H1 (cell line): Measurements from ENCODE around the gene TMEM169. TPM values are rescaled to one million over a fixed set of nuclear protein-coding genes. Genes with fewer than 3 reads are reported as not detected.

ENCODE experiments used
- CTCF ChIA-PET: fragments of 300-600 bp; sonication (Branson Sonifier 250); formaldehyde crosslinking; loops from one replicate; lab custom pipeline; 2021; ENCODE audit not compliant: partially characterized antibody; lab: Charles Lee
- POLR2A ChIA-PET: fragments of 300-600 bp; sonication (Branson Sonifier 250); formaldehyde crosslinking; loops from one replicate; lab custom pipeline; 2021; ENCODE audit warnings: inconsistent platforms; ENCODE audit not compliant: partially characterized antibody; lab: Charles Lee
- DNase-seq, 2 experiments: peaks; one replicate each; pipeline versions ENCODE4 v3.0.0 to v3.0.0-alpha.2; 2010 to 2022; ENCODE audit warnings: low spot score in 2 of 2, low read depth in 1 of 2, mixed read lengths in 1 of 2
- FAIRE-seq: peaks from 2 replicates; lab custom pipeline; 2011; peaks lifted over from hg19 to GRCh38; lab: Jason Lieb, UNC
- H2AFZ ChIP-seq: 2 replicates; pipeline ENCODE4 v1.8.1; 2012; ENCODE audit warnings: low read length, inconsistent platforms
- H2AK5ac ChIP-seq: 2 replicates; pipeline ENCODE4 v1.6.1; 2013; ENCODE audit warnings: low read depth, low read length
- H2BK120ac ChIP-seq: replicated peaks from 2 replicates; pipeline ENCODE3; 2013; ENCODE audit warnings: low read depth, low read length, inconsistent platforms
- H2BK12ac ChIP-seq: 2 replicates; pipeline ENCODE4 v1.6.1; 2013; ENCODE audit warnings: low read depth, low read length
- H2BK15ac ChIP-seq: 2 replicates; pipeline ENCODE4 v1.6.1; 2013; ENCODE audit warnings: low read length
- H2BK20ac ChIP-seq: 2 replicates; pipeline ENCODE4 v1.6.1; 2013; ENCODE audit warnings: low read length
- H2BK5ac ChIP-seq: 2 replicates; pipeline ENCODE4 v1.6.1; 2013; ENCODE audit warnings: low read depth, low read length
- H3K14ac ChIP-seq: 2 replicates; pipeline ENCODE4 v1.6.1; 2013; ENCODE audit warnings: inconsistent platforms; ENCODE audit not compliant: insufficient read length
- H3K18ac ChIP-seq: 2 replicates; pipeline ENCODE4 v1.6.1; 2013; ENCODE audit warnings: low read length; ENCODE audit errors: extremely low read depth
- H3K23ac ChIP-seq: 2 replicates; pipeline ENCODE4 v1.6.1; 2013; ENCODE audit warnings: inconsistent platforms; ENCODE audit not compliant: insufficient read length
- H3K23me2 ChIP-seq: 2 replicates; pipeline ENCODE4 v1.6.1; 2013; ENCODE audit warnings: low read depth, low read length
- H3K27ac ChIP-seq: 2 replicates; pipeline ENCODE4 v1.6.1; 2011; ENCODE audit warnings: low read depth, low read length, inconsistent platforms
- H3K27me3 ChIP-seq, 4 experiments: replicated peaks in 1 of 4; 1 replicate in 1 of 4; 2 replicates in 3 of 4; pipeline versions ENCODE4 v1.6.1 to v1.8.1; 2011 to 2013; ENCODE audit warnings: low read length in 3 of 4, mild to moderate bottlenecking in 3 of 4, inconsistent platforms in 2 of 4, mixed read lengths in 2 of 4, moderate library complexity in 1 of 4; ENCODE audit not compliant: control insufficient read depth in 3 of 4, insufficient read depth in 3 of 4; ENCODE audit errors: extremely low read depth in 1 of 4
- H3K36me3 ChIP-seq, 4 experiments: 2 replicates each; pipeline versions ENCODE4 v1.6.1 to v1.8.1; 2011 to 2013; ENCODE audit warnings: mild to moderate bottlenecking in 4 of 4, low read length in 3 of 4, moderate library complexity in 2 of 4, control low read depth in 1 of 4, inconsistent platforms in 1 of 4; ENCODE audit not compliant: insufficient read depth in 4 of 4, control insufficient read depth in 2 of 4
- H3K4ac ChIP-seq: replicated peaks from 2 replicates; pipeline ENCODE3; 2013; ENCODE audit warnings: low read length, low read depth, mixed read lengths, inconsistent platforms; ENCODE audit not compliant: insufficient read length
- H3K4me1 ChIP-seq, 4 experiments: replicated peaks in 1 of 4; 1 replicate in 1 of 4; 2 replicates in 3 of 4; pipeline versions ENCODE4 v1.6.1 to v1.8.1; 2011 to 2013; ENCODE audit warnings: low read length in 3 of 4, inconsistent platforms in 2 of 4, mixed read lengths in 1 of 4; ENCODE audit not compliant: insufficient read depth in 4 of 4, control insufficient read depth in 3 of 4
- H3K4me2 ChIP-seq, 2 experiments: 2 replicates each; pipeline versions ENCODE4 v1.6.1 to v1.8.1; 2011 to 2013; ENCODE audit warnings: low read depth in 2 of 2, low read length in 2 of 2, control low read depth in 1 of 2, inconsistent platforms in 1 of 2, mild to moderate bottlenecking in 1 of 2; ENCODE audit not compliant: insufficient read depth in 1 of 2
- H3K4me3 ChIP-seq, 4 experiments: fragments of 200-600, 300-600 bp in 1 of 4; sonication (generic), shearing (Covaris generic), sonication (Bioruptor Twin) in 1 of 4; 2 replicates each; pipeline versions ENCODE4 v1.5.1 to v1.8.1; 2011 to 2016; ENCODE audit warnings: low read length in 4 of 4, low read depth in 3 of 4, control low read depth in 2 of 4, inconsistent platforms in 2 of 4, mild to moderate bottlenecking in 2 of 4, mixed read lengths in 1 of 4, moderate library complexity in 1 of 4; ENCODE audit not compliant: insufficient read depth in 2 of 4; ENCODE audit errors: extremely low read depth in 1 of 4
- H3K56ac ChIP-seq: replicated peaks from 2 replicates; pipeline ENCODE3; 2013; ENCODE audit warnings: low read depth, mild to moderate bottlenecking, mixed read lengths, low read length, inconsistent platforms; ENCODE audit not compliant: insufficient read length
- H3K79me1 ChIP-seq: 2 replicates; pipeline ENCODE4 v1.6.1; 2013; ENCODE audit warnings: low read depth, low read length, control low read depth
- H3K79me2 ChIP-seq, 2 experiments: 2 replicates each; pipeline versions ENCODE4 v1.6.1 to v1.8.1; 2012 to 2013; ENCODE audit warnings: low read length in 2 of 2, mild to moderate bottlenecking in 2 of 2, inconsistent platforms in 1 of 2; ENCODE audit not compliant: insufficient read depth in 2 of 2, control insufficient read depth in 1 of 2
- H3K9ac ChIP-seq, 4 experiments: replicated peaks in 1 of 4; 1 replicate in 1 of 4; 2 replicates in 3 of 4; pipeline versions ENCODE4 v1.6.1 to v1.8.1; 2011 to 2013; ENCODE audit warnings: low read depth in 3 of 4, low read length in 3 of 4, control low read depth in 2 of 4, mild to moderate bottlenecking in 2 of 4, moderate library complexity in 2 of 4, inconsistent platforms in 1 of 4; ENCODE audit errors: extremely low read depth in 1 of 4
- H3K9me3 ChIP-seq, 2 experiments: 2 replicates each; pipeline versions ENCODE4 v1.6.1 to v1.8.1; 2012 to 2013; ENCODE audit warnings: mild to moderate bottlenecking in 2 of 2, moderate library complexity in 2 of 2, control low read depth in 1 of 2, inconsistent platforms in 1 of 2, low read depth in 1 of 2, low read length in 1 of 2, mixed read lengths in 1 of 2; ENCODE audit not compliant: insufficient read depth in 2 of 2
- H4K20me1 ChIP-seq, 2 experiments: replicated peaks in 1 of 2; 2 replicates each; pipeline versions ENCODE3 to v1.8.1; 2011 to 2013; ENCODE audit warnings: inconsistent platforms in 2 of 2, low read length in 2 of 2, mild to moderate bottlenecking in 1 of 2; ENCODE audit not compliant: insufficient read depth in 2 of 2, control insufficient read depth in 1 of 2
- H4K5ac ChIP-seq: 2 replicates; pipeline ENCODE4 v1.6.1; 2013; ENCODE audit warnings: low read length, low read depth, mixed read lengths, inconsistent platforms; ENCODE audit not compliant: insufficient read length
- H4K8ac ChIP-seq: 2 replicates; pipeline ENCODE4 v1.8.0; 2013; ENCODE audit warnings: mild to moderate bottlenecking, moderate library complexity, low read length, inconsistent platforms; ENCODE audit not compliant: insufficient read depth; ENCODE audit errors: extremely low read depth
- H4K91ac ChIP-seq: replicated peaks from 2 replicates; pipeline ENCODE3; 2013; ENCODE audit warnings: low read length, mixed read lengths, inconsistent platforms; ENCODE audit not compliant: insufficient read length
- CBX5 ChIP-seq: fragments of 300-800, 300-1000 bp; sonication (generic); IDR thresholded peaks from 2 replicates; pipeline ENCODE4 v1.7.1; 2016; ENCODE audit warnings: antibody characterized with exemption, low read length, low read depth
- HDAC6 ChIP-seq: IDR thresholded peaks from one replicate; pipeline ENCODE4 v1.7.1; 2012; ENCODE audit warnings: low read depth, mild to moderate bottlenecking, inconsistent platforms, low read length, moderate library complexity
- JUND ChIP-seq: IDR thresholded peaks from 2 replicates; pipeline ENCODE4 v1.6.1; 2011; ENCODE audit warnings: mild to moderate bottlenecking, improper control_type of control experiment, low read length
- NRF1 ChIP-seq: IDR thresholded peaks from 2 replicates; pipeline ENCODE4 v1.6.1; 2011; ENCODE audit warnings: mild to moderate bottlenecking, low read depth, low read length, improper control_type of control experiment
- POLR2A ChIP-seq, 2 experiments: IDR thresholded peaks; 1 replicate in 1 of 2; 2 replicates in 1 of 2; pipeline ENCODE4 v1.6.1; 2011; ENCODE audit warnings: low read depth in 2 of 2, low read length in 2 of 2, mild to moderate bottlenecking in 2 of 2; ENCODE audit errors: control extremely low read depth in 1 of 2
- RXRA ChIP-seq: IDR thresholded peaks from 2 replicates; pipeline ENCODE4 v1.6.1; 2011; ENCODE audit warnings: low read depth, mild to moderate bottlenecking, low read length, moderate library complexity; ENCODE audit not compliant: insufficient read depth
- SAP30 ChIP-seq: fragments of 300-600 bp; sonication (generic); IDR thresholded peaks from 2 replicates; pipeline ENCODE4 v1.7.1; 2012; ENCODE audit warnings: low read length, moderate library complexity, mild to moderate bottlenecking, inconsistent platforms; ENCODE audit not compliant: insufficient read depth, insufficient replicate concordance
- SIRT6 ChIP-seq: IDR thresholded peaks from one replicate; pipeline ENCODE4 v1.7.1; 2012; ENCODE audit warnings: low read length, inconsistent platforms
- SP1 ChIP-seq: IDR thresholded peaks from 2 replicates; pipeline ENCODE4 v1.6.1; 2011; ENCODE audit warnings: low read depth, low read length
- TAF1 ChIP-seq: IDR thresholded peaks from 2 replicates; pipeline ENCODE4 v1.6.1; 2011; ENCODE audit warnings: mild to moderate bottlenecking, low read depth, low read length
- WGBS, 2 experiments: shearing (Covaris generic) in 1 of 2; methylation state at CpG; one replicate each; pipeline versions ENCODE4 v1.1.6 to v1.1.7; 2013 to 2015; ENCODE audit warnings: low lambda C conversion rate in 2 of 2, mixed read lengths in 2 of 2, inconsistent platforms in 1 of 2, low coverage in 1 of 2, missing lambda C conversion rate in 1 of 2; ENCODE audit not compliant: insufficient replicate concordance in 2 of 2, insufficient coverage in 1 of 2, insufficient read length in 1 of 2; ENCODE audit errors: extremely low coverage in 1 of 2, missing lambda C conversion rate in 1 of 2; 5-methylcytosine and 5-hydroxymethylcytosine counted together
- polyA plus RNA-seq, 7 experiments: library from polyadenylated mRNA; depleted of rRNA in 3 of 7; stranded (reverse) in 5 of 7; unstranded in 2 of 7; fragments of >200 nt in 5 of 7; fragments of 200-250 nt in 2 of 7; gene quantifications; 1 replicate in 5 of 7; 2 replicates in 1 of 7; 4 replicates in 1 of 7; pipeline versions ENCODE4 v1.2.1 to v1.2.3, GENCODE V29; 2011 to 2013; ENCODE audit warnings: missing spikeins in 2 of 7, mixed read lengths in 2 of 7
- total RNA-seq: library from RNA; stranded (reverse); fragmentation: NEBNext Ultra II Directional; extraction: Animal tissue kit (Norgen Biotek cat#: 25700); gene quantifications from 2 replicates; pipeline ENCODE4 v1.2.1, GENCODE V29; 2021

Gene TMEM169
- total and polyA plus RNA-seq, 2 of the 8 experiments (the other 6 are each of a cell fraction or from before 2014, with no cell fraction given): 0.41 to 2.4 TPM

DNA sequence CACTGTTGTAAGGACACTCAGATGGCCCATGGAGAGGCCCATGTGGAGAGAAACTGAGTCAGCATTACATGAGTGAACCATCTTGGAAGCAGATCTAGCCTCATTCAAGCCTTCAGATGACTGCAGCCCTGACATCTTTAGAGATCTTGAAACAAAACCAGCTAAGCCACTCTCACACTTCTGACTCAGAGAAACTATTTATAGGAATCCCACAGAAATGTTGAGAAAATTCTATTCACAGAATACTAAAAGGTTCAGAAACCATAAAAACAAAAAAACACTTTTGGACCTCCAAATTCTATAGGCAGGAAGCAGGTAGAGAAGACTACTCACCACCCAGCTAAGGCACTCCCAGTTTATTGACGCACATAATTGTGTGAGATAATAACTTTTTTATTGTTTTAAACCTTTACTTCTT lies 8.7 kb downstream of the TMEM169 start:
- Histone ChIP-seq H3K23me2 (no peaks in the 10 kb centered on the region), H3K9ac (no peak overlapping the region), H3K4me2 (no peak overlapping the region), H3K4me3 (no peak overlapping the region), H2BK5ac (no peak overlapping the region), H3K56ac (no peak overlapping the region), H2BK15ac (no peak overlapping the region), H3K4ac (no peak overlapping the region), H3K79me1 (no peaks in the 10 kb centered on the region), H4K5ac (no peak overlapping the region), H3K23ac (no peak overlapping the region), H3K14ac (no peak overlapping the region), H3K18ac (no peak overlapping the region), H4K8ac (no peak overlapping the region)
- FAIRE-seq: no peak
- POLR2A ChIA-PET: interaction anchor here (0.8 to 1.5 kb wide), 3 partner anchors 9 to 14 kb away, joined by 3 to 4 read pairs (median 3); partner anchors contain the start of genes PECR and TMEM169
- TF ChIP-seq SIRT6: no peak
- TF ChIP-seq CBX5: no peak
- TF ChIP-seq SAP30: no peak
- no peak for TF ChIP-seq JUND
- TF ChIP-seq HDAC6: no peak
- no peak for TF ChIP-seq NRF1
- TF ChIP-seq SP1: no peak
- TF ChIP-seq POLR2A (IDR thresholded peaks at IDR 0.05; ENCODE audit: control extremely low read depth in 1 of 2, low read depth in 2 of 2, low read length in 2 of 2): no peak
- no peak for TF ChIP-seq RXRA
- no peak for TF ChIP-seq TAF1
- TF ChIP-seq, all 59 proteins: peak for 0
- no peak overlapping the region for H2AK5ac ChIP-seq
- H4K91ac ChIP-seq: no peak overlapping the region
- no peaks in the 10 kb centered on the region for H3K4me1 ChIP-seq
- no peaks in the 10 kb centered on the region for H3K9me3 ChIP-seq
- H4K20me1 ChIP-seq: no peaks in the 10 kb centered on the region
- no peaks in the 10 kb centered on the region for H3K27me3 ChIP-seq
- no peak overlapping the region for H2BK12ac ChIP-seq
- 95% methylated on average over 1 of the region's 1 CpG; no CpG with 5 or more reads in 1 of the 2 experiments for WGBS, 2 experiments
- no peak overlapping the region for H2AFZ ChIP-seq
- H3K27ac ChIP-seq: no peak overlapping the region
- DNase-seq: no peak
- no peak overlapping the region for H2BK20ac ChIP-seq
- no peaks in the 10 kb centered on the region for H3K36me3 ChIP-seq
- no peak overlapping the region for H2BK120ac ChIP-seq
- H3K79me2 ChIP-seq: no peaks in the 10 kb centered on the region
- CTCF ChIA-PET: interaction anchor here (0.9 to 1.6 kb wide), 3 partner anchors 17 to 119 kb away, joined by 3 to 5 read pairs (median 3); no protein-coding TSS in a partner anchor
